ENCODE data around the gene KLK6.

GRCh38 chr19:50925734-50926133, 43.7 kb downstream of the KLK6 start:
- TF ChIP-seq CTCF (IDR thresholded peaks at IDR 0.05; ENCODE audit: insufficient read depth, low read length, poor library complexity, severe bottlenecking): no peak
- no peak for TF ChIP-seq EZH2phosphoT487 (conservative IDR thresholded peaks at IDR 0.05; ENCODE audit: low read length)
